ENCODE results near the gene KRTAP5-10.
"Not testable (repeated sequence)": the region's sequence is repeated elsewhere in the genome, so short reads cannot be mapped to it uniquely, and the experiment has no call there.

GRCh38 chr11:71603221-71603620 is 37.9 kb downstream of the KRTAP5-10 start:
- not testable (repeated sequence) for TF ChIP-seq EZH2 (IDR thresholded peaks at IDR 0.05; ENCODE audit: insufficient read depth, poor library complexity, severe bottlenecking); EZH2phosphoT487 (IDR thresholded peaks at IDR 0.05; ENCODE audit: insufficient read depth, low read depth)
